ENCODE measurements around the gene ZBED2. TPM values are rescaled to one million over a fixed set of nuclear protein-coding genes. Genes with fewer than 3 reads are reported as not detected.

ZBED2 gene
- total and polyA plus RNA-seq, 2 of the 13 experiments (the other 11 are each of a cell fraction or from before 2014, with no cell fraction given), result 0.04 TPM; not detected in 1

DNA sequence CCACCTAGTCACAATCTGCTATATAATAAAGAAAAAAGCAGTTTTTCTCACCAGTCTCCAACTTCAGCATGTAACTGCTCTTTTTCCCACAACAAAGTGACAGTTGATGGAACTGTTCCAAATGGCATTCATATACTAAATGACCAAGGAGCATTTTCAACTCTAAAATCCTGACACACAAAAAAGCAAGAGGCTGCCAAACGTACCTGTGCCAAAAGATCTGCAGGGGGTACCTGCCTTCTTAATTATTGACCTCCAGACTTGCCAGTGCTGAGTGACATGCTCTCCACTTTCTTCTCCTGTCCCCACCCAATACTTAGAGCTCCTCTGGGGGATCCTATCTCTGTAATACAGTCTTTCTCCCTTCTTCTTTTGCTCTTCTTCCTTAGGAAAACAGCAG, 18.0 kb downstream of the ZBED2 start:
- no peaks in the 10 kb centered on the region for H3K36me3 ChIP-seq (replicated peaks in 1 of 2; ENCODE audit: control insufficient read depth in 1 of 2, insufficient read depth in 2 of 2, low read length in 2 of 2)
- TF ChIP-seq KMT2A (CRISPR knock-in tag; IDR thresholded peaks at IDR 0.05), result no peak
- TF ChIP-seq IKZF1 (IDR thresholded peaks at IDR 0.05), result no peak
- no peak for TF ChIP-seq DNMT1 (CRISPR knock-in tag; IDR thresholded peaks at IDR 0.05)
- TF ChIP-seq CBX1 (IDR thresholded peaks at IDR 0.05; ENCODE audit: low read depth), result no peak
- no peak for TF ChIP-seq ZNF713 (CRISPR knock-in tag; IDR thresholded peaks at IDR 0.05)
- TF ChIP-seq FOSL2 (CRISPR knock-in tag; IDR thresholded peaks at IDR 0.05), result no peak
- 0% methylated on average over 1 of the region's 1 CpG for WGBS (ENCODE audit: low lambda C conversion rate)
- H3K27ac ChIP-seq (ENCODE audit: extremely low read length, insufficient read depth, low read length), result no peak overlapping the region
- no TSS peak for BruUV-seq (replicated peaks)
- in situ Hi-C loops (cut with HindIII; ENCODE audit: extremely low pct_ligation_motif_present, low pct_unique_long_range_greater_than_20kb), result no loop called here
- CTCF ChIA-PET (ENCODE audit: low intra/inter-chr PET ratio, low total read pairs), result no interaction called here
- no peak overlapping the region for H3K4me2 ChIP-seq (ENCODE audit: low read depth, low read length)
- H3K4me1 ChIP-seq (ENCODE audit: insufficient read depth, low read length), result no peaks in the 10 kb centered on the region
- no peak overlapping the region for H3K4me3 ChIP-seq (replicated peaks in 1 of 3; ENCODE audit: insufficient read depth in 1 of 3, low read depth in 2 of 3, low read length in 3 of 3)
- no peaks in the 10 kb centered on the region for H3K27me3 ChIP-seq (ENCODE audit: control insufficient read depth in 1 of 2, insufficient read depth in 2 of 2, low read length in 2 of 2)
- intact Hi-C loops (cut with micrococcal nuclease; ENCODE audit: unreplicated experiment), result loop anchor here (10.0 kb wide), 1 partner anchor 438 kb away; no protein-coding TSS in a partner anchor
- H3K9ac ChIP-seq (ENCODE audit: insufficient read depth, low read depth, low read length), result no peak overlapping the region
- FAIRE-seq (no peak), DNase-seq (ENCODE audit: low spot score) (no peak), ATAC-seq (no peak)
- H3K79me2 ChIP-seq (ENCODE audit: insufficient read depth, low read length), result no peaks in the 10 kb centered on the region
- H2AFZ ChIP-seq (ENCODE audit: low read length), result no peak overlapping the region
- no peaks in the 10 kb centered on the region for H4K20me1 ChIP-seq (ENCODE audit: insufficient read depth, low read length)
- H3K9me3 ChIP-seq (ENCODE audit: low read length), result no peaks in the 10 kb centered on the region
- POLR2A ChIA-PET, result no interaction called here

DNA sequence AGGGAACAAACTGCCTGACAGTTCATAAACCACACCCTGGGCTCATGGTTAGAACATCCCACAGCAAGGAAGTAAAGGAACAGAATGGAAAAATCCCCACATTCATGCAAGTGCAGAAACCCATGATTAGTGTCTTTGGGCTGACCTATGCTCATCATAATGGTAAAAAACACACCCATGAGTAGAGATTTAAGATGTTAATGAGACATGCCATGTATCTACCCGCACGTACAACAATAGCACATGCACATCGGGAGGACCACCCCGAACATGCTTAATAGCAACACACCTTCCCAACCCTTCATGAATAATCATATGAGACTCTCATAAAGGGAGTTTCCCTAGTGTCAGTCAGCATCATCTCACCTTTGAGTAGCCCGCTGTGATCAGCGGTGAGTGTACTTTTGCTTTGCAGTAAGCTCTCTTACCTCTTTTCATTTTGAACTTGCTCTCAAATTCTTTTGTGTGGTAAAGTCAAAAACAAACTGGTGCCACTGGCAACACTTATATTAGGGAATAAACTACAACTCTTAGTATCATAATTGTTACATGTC, 23.2 kb downstream of the ZBED2 start:
- intact Hi-C loops (cut with micrococcal nuclease; ENCODE audit: unreplicated experiment), result loop anchor here (10.0 kb wide), 1 partner anchor 443 kb away; no protein-coding TSS in a partner anchor
- Histone ChIP-seq H3K27ac (ENCODE audit: extremely low read length, insufficient read depth, low read length) (no peak overlapping the region), H3K4me2 (ENCODE audit: low read depth, low read length) (no peak overlapping the region), H4K20me1 (ENCODE audit: insufficient read depth, low read length) (no peaks in the 10 kb centered on the region), H3K4me3 (replicated peaks in 1 of 3; ENCODE audit: insufficient read depth in 1 of 3, low read depth in 2 of 3, low read length in 3 of 3) (no peak overlapping the region), H3K79me2 (ENCODE audit: insufficient read depth, low read length) (no peaks in the 10 kb centered on the region), H2AFZ (ENCODE audit: low read length) (no peak overlapping the region), H3K36me3 (replicated peaks in 1 of 2; ENCODE audit: control insufficient read depth in 1 of 2, insufficient read depth in 2 of 2, low read length in 2 of 2) (no peaks in the 10 kb centered on the region), H3K9me3 (ENCODE audit: low read length) (no peaks in the 10 kb centered on the region), H3K9ac (ENCODE audit: insufficient read depth, low read depth, low read length) (no peak overlapping the region), H3K27me3 (ENCODE audit: control insufficient read depth in 1 of 2, insufficient read depth in 2 of 2, low read length in 2 of 2) (no peaks in the 10 kb centered on the region), H3K4me1 (ENCODE audit: insufficient read depth, low read length) (no peaks in the 10 kb centered on the region)
- no peak for ATAC-seq
- DNase-seq (ENCODE audit: low spot score), result no peak
- no peak for FAIRE-seq
- TF ChIP-seq ZNF274 (CRISPR knock-in tag; IDR thresholded peaks at IDR 0.05) (no peak), MEIS1 (CRISPR knock-in tag; IDR thresholded peaks at IDR 0.05; ENCODE audit: borderline replicate concordance) (no peak)
- BruUV-seq (replicated peaks), result no TSS peak
- WGBS (ENCODE audit: low lambda C conversion rate), result 48% methylated on average over 6 of the region's 6 CpGs
- in situ Hi-C loops (cut with HindIII; ENCODE audit: extremely low pct_ligation_motif_present, low pct_unique_long_range_greater_than_20kb), result no loop called here
- POLR2A ChIA-PET, result no interaction called here
- CTCF ChIA-PET (ENCODE audit: low intra/inter-chr PET ratio, low total read pairs), result no interaction called here
